Measurements from ENCODE around the gene RABGEF1.
"Not testable (repeated sequence)": the region's sequence is repeated elsewhere in the genome, so short reads cannot be mapped to it uniquely, and the experiment has no call there.

RABGEF1 gene

GRCh38 chr7:66800591-66800990, 60.1 kb downstream of the RABGEF1 start:
- Mint-ChIP-seq H3K9me3 (no peaks in the 10 kb centered on the region), H3K27ac (peak overlapping the region in 1 of 2 donors; percentile 38), H3K27me3 (no peaks in the 10 kb centered on the region), H3K4me1 (no peaks in the 10 kb centered on the region), H3K4me3 (no peak overlapping the region)
- DNase-seq (no peak), ATAC-seq (no peak)

- Mint-ChIP-seq H3K4me3 (no peak overlapping the region), H3K27ac (no peak overlapping the region), H3K27me3 (no peaks in the 10 kb centered on the region), H3K9me3 (no peaks in the 10 kb centered on the region), H3K4me1 (no peaks in the 10 kb centered on the region)
- no peak for DNase-seq
- ATAC-seq, result no peak
Measured at GRCh38 chr7:66804001-66804400, 63.5 kb downstream of the RABGEF1 start.

- ATAC-seq (no peak), DNase-seq (no peak)
- H3K27ac Mint-ChIP-seq, result no peak overlapping the region
- H3K4me3 Mint-ChIP-seq, result no peak overlapping the region
- H3K27me3 Mint-ChIP-seq, result no peaks in the 10 kb centered on the region
- H3K9me3 Mint-ChIP-seq, result no peaks in the 10 kb centered on the region
- H3K4me1 Mint-ChIP-seq, result no peaks in the 10 kb centered on the region
Measured at GRCh38 chr7:66807736-66808135, 67.2 kb downstream of the RABGEF1 start.

- ATAC-seq, result no peak
Measured at GRCh38 chr7:66810716-66811115, 70.2 kb downstream of the RABGEF1 start.

GRCh38 chr7:66815186-66815875, 74.8 kb downstream of the RABGEF1 start:
- not testable (repeated sequence) for DNase-seq, H3K27me3 Mint-ChIP-seq, H3K9me3 Mint-ChIP-seq
- Mint-ChIP-seq H3K4me1 (peaks cover 16% of the 10 kb centered on the region), H3K27ac (peak overlapping the region in 1 of 2 donors; percentile 96), H3K4me3 (peak overlapping the region in 1 of 2 donors; percentile 2)
- peak; percentile 39 for ATAC-seq

More at GRCh38 chr7:66810716-66811115, 70.2 kb downstream of the RABGEF1 start:
- Mint-ChIP-seq H3K4me3 (no peak overlapping the region), H3K27ac (no peak overlapping the region), H3K27me3 (no peaks in the 10 kb centered on the region), H3K4me1 (peaks cover 2% of the 10 kb centered on the region), H3K9me3 (no peaks in the 10 kb centered on the region)
- no peak for DNase-seq

GRCh38 chr7:66815951-66816350, 75.4 kb downstream of the RABGEF1 start:
- peak overlapping the region in 1 of 2 donors; percentile 91 for H3K27ac Mint-ChIP-seq
- no peak for DNase-seq
- H3K4me3 Mint-ChIP-seq, result no peak overlapping the region
- H3K27me3 Mint-ChIP-seq, result no peaks in the 10 kb centered on the region
- ATAC-seq, result peak; percentile 48
- H3K4me1 Mint-ChIP-seq, result peaks cover 16% of the 10 kb centered on the region
- H3K9me3 Mint-ChIP-seq, result no peaks in the 10 kb centered on the region

- H3K9me3 Mint-ChIP-seq, H3K4me3 Mint-ChIP-seq, H3K27me3 Mint-ChIP-seq, H3K27ac Mint-ChIP-seq, DNase-seq, ATAC-seq: not testable (repeated sequence)
- H3K4me1 Mint-ChIP-seq, result peaks cover 16% of the 10 kb centered on the region
Measured at GRCh38 chr7:66816658-66817057, 76.1 kb downstream of the RABGEF1 start.

GRCh38 chr7:66817208-66817795, 76.8 kb downstream of the RABGEF1 start:
- not testable (repeated sequence) for H3K27me3 Mint-ChIP-seq, H3K4me3 Mint-ChIP-seq, H3K9me3 Mint-ChIP-seq, DNase-seq
- Mint-ChIP-seq H3K27ac (peak overlapping the region in 1 of 2 donors; percentile 35), H3K4me1 (peaks cover 16% of the 10 kb centered on the region)
- ATAC-seq, result peak; percentile 36

- not testable (repeated sequence) for ATAC-seq
Measured at GRCh38 chr7:66817956-66818355, 77.4 kb downstream of the RABGEF1 start.

GRCh38 chr7:66824041-66824440, 83.5 kb downstream of the RABGEF1 start:
- Mint-ChIP-seq H3K27me3 (no peaks in the 10 kb centered on the region), H3K4me1 (no peaks in the 10 kb centered on the region), H3K4me3 (no peak overlapping the region), H3K9me3 (peaks cover 0 to 9% of the 10 kb centered on the region in 2 donors), H3K27ac (no peak overlapping the region)
- ATAC-seq (no peak), DNase-seq (no peak)

More at GRCh38 chr7:66817956-66818355, 77.4 kb downstream of the RABGEF1 start:
- peaks cover 16% of the 10 kb centered on the region for H3K4me1 Mint-ChIP-seq
- not testable (repeated sequence) for H3K9me3 Mint-ChIP-seq, DNase-seq, H3K27me3 Mint-ChIP-seq, H3K27ac Mint-ChIP-seq, H3K4me3 Mint-ChIP-seq

GRCh38 chr7:66825538-66825937, 85.0 kb downstream of the RABGEF1 start:
- DNase-seq (peak in 1 of 2 donors; percentile 33), ATAC-seq (peak; percentile 58)
- H3K27ac Mint-ChIP-seq, H3K27me3 Mint-ChIP-seq, H3K4me1 Mint-ChIP-seq, H3K4me3 Mint-ChIP-seq, H3K9me3 Mint-ChIP-seq: not testable (repeated sequence)

- Mint-ChIP-seq H3K4me3 (no peak overlapping the region), H3K9me3 (peaks cover 0 to 9% of the 10 kb centered on the region in 2 donors), H3K27me3 (no peaks in the 10 kb centered on the region), H3K4me1 (no peaks in the 10 kb centered on the region), H3K27ac (no peak overlapping the region)
- no peak for ATAC-seq
- DNase-seq, result no peak
Measured at GRCh38 chr7:66826649-66827048, 86.1 kb downstream of the RABGEF1 start.

GRCh38 chr7:66830976-66831375, 90.4 kb downstream of the RABGEF1 start:
- H3K27me3 Mint-ChIP-seq, H3K4me3 Mint-ChIP-seq, DNase-seq, H3K9me3 Mint-ChIP-seq, H3K27ac Mint-ChIP-seq, ATAC-seq, H3K4me1 Mint-ChIP-seq: not testable (repeated sequence)

GRCh38 chr7:66832531-66833351, 92.2 kb downstream of the RABGEF1 start:
- Mint-ChIP-seq H3K27ac (no peak overlapping the region), H3K9me3 (no peaks in the 10 kb centered on the region), H3K4me1 (no peaks in the 10 kb centered on the region), H3K4me3 (no peak overlapping the region), H3K27me3 (no peaks in the 10 kb centered on the region)
- DNase-seq, result no peak
- peak; percentile 37 for ATAC-seq

GRCh38 chr7:66837007-66837406, 96.5 kb downstream of the RABGEF1 start:
- DNase-seq (peak; percentile 20 to 49), ATAC-seq (peak; percentile 71)
- H3K4me1 Mint-ChIP-seq, result no peaks in the 10 kb centered on the region

GRCh38 chr7:66837661-66838060, 97.1 kb downstream of the RABGEF1 start:
- ATAC-seq (no peak), DNase-seq (no peak)
- Mint-ChIP-seq H3K9me3 (no peaks in the 10 kb centered on the region), H3K27ac (no peak overlapping the region), H3K4me3 (no peak overlapping the region), H3K27me3 (no peaks in the 10 kb centered on the region), H3K4me1 (peaks cover under 1% of the 10 kb centered on the region)

More at GRCh38 chr7:66837007-66837406, 96.5 kb downstream of the RABGEF1 start:
- Mint-ChIP-seq H3K27ac (no peak overlapping the region), H3K9me3 (no peaks in the 10 kb centered on the region), H3K27me3 (no peaks in the 10 kb centered on the region), H3K4me3 (no peak overlapping the region)

Measured in stimulated activated naive CD8-positive, alpha-beta T cell treated with anti-CD3 and anti-CD28 coated beads, Interleukin-15, amount 100 ng/mL, for 72 hours (primary cell).